ENCODE results near the gene RAB3GAP2.

- TF ChIP-seq, protein P1, sequence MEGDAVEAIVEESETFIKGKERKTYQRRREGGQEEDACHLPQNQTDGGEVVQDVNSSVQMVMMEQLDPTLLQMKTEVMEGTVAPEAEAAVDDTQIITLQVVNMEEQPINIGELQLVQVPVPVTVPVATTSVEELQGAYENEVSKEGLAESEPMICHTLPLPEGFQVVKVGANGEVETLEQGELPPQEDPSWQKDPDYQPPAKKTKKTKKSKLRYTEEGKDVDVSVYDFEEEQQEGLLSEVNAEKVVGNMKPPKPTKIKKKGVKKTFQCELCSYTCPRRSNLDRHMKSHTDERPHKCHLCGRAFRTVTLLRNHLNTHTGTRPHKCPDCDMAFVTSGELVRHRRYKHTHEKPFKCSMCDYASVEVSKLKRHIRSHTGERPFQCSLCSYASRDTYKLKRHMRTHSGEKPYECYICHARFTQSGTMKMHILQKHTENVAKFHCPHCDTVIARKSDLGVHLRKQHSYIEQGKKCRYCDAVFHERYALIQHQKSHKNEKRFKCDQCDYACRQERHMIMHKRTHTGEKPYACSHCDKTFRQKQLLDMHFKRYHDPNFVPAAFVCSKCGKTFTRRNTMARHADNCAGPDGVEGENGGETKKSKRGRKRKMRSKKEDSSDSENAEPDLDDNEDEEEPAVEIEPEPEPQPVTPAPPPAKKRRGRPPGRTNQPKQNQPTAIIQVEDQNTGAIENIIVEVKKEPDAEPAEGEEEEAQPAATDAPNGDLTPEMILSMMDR (IDR thresholded peaks at IDR 0.05): no peak
- no peak for TF ChIP-seq POLR2A (IDR thresholded peaks at IDR 0.05)
Measured at GRCh38 chr1:220251272-220251671, 21.0 kb downstream of the RAB3GAP2 start.

All from right lobe of liver (tissue), 4 donors.